SU-DHL-6 (cell line): ENCODE results near the gene SH3TC2.

Source experiments
- EZH2phosphoT487 ChIP-seq: fragments of 200-600 bp; sonication (generic), shearing (Covaris generic); conservative IDR thresholded peaks from 2 replicates; pipeline ENCODE4 v1.6.1; 2018; ENCODE audit warnings: mild to moderate bottlenecking, antibody characterized with exemption, low read length, moderate library complexity, mixed read lengths
- TF ChIP-seq, protein P1 (sequence below): fragments of 200-600 bp; sonication (generic); IDR thresholded peaks from one replicate; pipeline ENCODE4 v1.5.1; 2017; ENCODE audit warnings: antibody characterized with exemption, mild to moderate bottlenecking, low read length, moderate library complexity; ENCODE audit not compliant: insufficient read depth, poor library complexity, severe bottlenecking

DNA sequence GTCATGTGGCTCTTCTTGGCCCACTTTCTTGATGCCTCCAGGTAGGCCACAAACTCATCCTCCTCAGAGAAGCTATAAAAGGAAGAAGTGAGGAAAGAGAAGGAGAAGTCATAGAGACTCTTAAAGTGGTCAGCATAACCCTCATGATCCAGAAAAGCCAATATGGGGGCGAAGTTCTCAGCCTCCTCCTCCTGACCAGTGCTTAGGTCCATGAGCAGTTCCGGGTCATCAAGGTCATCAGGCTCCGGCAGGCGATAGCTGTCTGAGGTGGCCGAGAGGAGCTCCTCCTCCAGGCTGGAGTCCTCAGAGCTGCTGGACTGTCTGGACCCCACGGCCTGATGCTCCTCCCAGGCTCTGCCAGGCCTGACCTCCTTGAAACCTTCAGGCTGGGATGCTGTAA, 34.7 kb downstream of the SH3TC2 start:
- TF ChIP-seq, protein P1, sequence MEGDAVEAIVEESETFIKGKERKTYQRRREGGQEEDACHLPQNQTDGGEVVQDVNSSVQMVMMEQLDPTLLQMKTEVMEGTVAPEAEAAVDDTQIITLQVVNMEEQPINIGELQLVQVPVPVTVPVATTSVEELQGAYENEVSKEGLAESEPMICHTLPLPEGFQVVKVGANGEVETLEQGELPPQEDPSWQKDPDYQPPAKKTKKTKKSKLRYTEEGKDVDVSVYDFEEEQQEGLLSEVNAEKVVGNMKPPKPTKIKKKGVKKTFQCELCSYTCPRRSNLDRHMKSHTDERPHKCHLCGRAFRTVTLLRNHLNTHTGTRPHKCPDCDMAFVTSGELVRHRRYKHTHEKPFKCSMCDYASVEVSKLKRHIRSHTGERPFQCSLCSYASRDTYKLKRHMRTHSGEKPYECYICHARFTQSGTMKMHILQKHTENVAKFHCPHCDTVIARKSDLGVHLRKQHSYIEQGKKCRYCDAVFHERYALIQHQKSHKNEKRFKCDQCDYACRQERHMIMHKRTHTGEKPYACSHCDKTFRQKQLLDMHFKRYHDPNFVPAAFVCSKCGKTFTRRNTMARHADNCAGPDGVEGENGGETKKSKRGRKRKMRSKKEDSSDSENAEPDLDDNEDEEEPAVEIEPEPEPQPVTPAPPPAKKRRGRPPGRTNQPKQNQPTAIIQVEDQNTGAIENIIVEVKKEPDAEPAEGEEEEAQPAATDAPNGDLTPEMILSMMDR = no peak
- TF ChIP-seq EZH2phosphoT487 = no peak
